GM12891 (cell line): Measurements from ENCODE around the gene NLRP10.

Experiments
- PAX5 ChIP-seq: IDR thresholded peaks from 2 replicates; pipeline ENCODE4 v1.6.1; 2011; ENCODE audit warnings: low read length, moderate library complexity, mild to moderate bottlenecking; ENCODE audit not compliant: insufficient read depth, severe bottlenecking
- POLR2A ChIP-seq: IDR thresholded peaks from 2 replicates; pipeline ENCODE4 v1.6.1; 2011; ENCODE audit warnings: low read depth, low read length, control low read depth
- POLR2AphosphoS5 ChIP-seq: IDR thresholded peaks from 2 replicates; pipeline ENCODE4 v1.6.1; 2011; ENCODE audit warnings: low read depth, low read length, control low read depth
- POU2F2 ChIP-seq: IDR thresholded peaks from 2 replicates; pipeline ENCODE4 v1.6.1; 2011; ENCODE audit warnings: low read depth, mild to moderate bottlenecking, control low read depth, low read length, moderate library complexity
- SPI1 ChIP-seq: IDR thresholded peaks from 2 replicates; pipeline ENCODE4 v1.6.1; 2011; ENCODE audit warnings: low read depth, low read length, control low read depth
- TAF1 ChIP-seq: IDR thresholded peaks from 2 replicates; pipeline ENCODE4 v1.6.1; 2011; ENCODE audit warnings: low read depth, low read length, control low read depth

DNA sequence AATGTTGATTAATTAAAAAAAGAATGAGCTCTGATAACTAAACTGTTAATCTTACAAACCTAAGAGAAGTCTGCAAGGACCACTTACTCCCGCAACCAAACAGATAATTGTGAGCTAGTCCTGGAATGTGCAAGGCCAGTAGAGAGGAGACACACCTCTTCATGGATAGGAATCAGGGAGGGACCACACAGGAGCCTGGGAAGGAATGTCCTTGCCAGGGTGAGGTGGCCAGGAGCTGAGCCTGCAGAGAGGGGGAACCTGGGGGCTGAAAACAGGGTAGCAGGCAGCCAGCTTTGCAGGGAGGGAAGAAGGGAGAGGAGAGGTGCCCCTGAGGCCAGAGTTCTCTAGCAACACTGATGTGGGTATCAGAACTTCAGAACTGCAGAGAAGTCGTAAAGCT lies 9.4 kb upstream of the NLRP10 start:
- TF ChIP-seq POLR2AphosphoS5 (no peak), POLR2A (no peak), TAF1 (no peak), POU2F2 (no peak), PAX5 (no peak), SPI1 (no peak)
